ENCODE measurements around the gene STC2.

STC2 gene

DNA sequence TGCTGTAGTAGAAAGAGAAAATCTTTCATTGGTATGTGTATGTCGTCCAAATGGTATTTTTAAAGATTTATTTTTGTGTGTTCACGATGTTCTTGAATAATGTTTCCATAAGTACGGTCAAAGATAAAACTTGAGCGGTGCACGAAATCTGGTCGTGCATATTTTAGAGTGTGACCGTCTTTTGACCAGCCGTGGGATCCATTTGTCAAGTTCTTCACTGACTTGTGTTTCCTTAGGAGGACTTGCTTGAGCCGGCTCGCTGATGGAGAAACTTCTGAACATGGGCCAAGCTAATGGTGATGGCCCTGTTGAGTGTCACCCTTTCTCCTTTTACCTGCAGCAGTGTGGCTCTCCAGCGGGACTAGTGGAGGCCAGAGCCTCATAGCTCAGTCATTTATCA, 11.1 kb upstream of the STC2 start:
- no peaks in the 10 kb centered on the region for H3K9me3 ChIP-seq

DNA sequence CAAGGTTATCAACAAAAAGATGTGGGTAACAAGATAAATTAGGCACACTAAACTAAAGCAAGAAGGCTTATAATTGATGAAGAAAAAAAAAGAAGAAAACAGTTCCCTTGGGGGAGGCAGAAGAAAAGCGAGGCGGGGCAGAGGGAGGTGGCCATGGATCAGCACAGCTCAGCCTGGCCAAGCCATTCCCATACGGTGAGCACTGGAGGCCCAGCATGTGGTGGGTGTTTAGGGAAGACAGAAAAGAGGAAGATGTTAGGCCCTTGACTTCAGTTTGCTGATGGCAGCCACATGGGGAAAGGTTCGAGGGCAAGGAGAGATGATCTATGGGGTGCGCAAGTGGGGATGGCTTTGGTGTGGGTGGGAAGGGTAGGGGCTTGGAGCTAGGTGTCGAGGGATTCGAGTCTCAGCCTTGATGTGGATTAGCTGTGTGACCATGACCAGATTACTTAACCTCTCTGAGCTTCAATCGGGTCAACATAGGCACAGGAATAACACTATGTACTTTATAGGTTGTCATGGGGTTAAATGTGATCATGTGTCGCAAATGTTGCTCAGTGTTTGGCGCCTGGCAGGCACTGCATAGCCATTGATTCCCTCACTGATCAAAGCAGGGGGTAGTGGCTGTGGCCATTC, 10.3 kb upstream of the STC2 start:
- TF ChIP-seq, protein P1, sequence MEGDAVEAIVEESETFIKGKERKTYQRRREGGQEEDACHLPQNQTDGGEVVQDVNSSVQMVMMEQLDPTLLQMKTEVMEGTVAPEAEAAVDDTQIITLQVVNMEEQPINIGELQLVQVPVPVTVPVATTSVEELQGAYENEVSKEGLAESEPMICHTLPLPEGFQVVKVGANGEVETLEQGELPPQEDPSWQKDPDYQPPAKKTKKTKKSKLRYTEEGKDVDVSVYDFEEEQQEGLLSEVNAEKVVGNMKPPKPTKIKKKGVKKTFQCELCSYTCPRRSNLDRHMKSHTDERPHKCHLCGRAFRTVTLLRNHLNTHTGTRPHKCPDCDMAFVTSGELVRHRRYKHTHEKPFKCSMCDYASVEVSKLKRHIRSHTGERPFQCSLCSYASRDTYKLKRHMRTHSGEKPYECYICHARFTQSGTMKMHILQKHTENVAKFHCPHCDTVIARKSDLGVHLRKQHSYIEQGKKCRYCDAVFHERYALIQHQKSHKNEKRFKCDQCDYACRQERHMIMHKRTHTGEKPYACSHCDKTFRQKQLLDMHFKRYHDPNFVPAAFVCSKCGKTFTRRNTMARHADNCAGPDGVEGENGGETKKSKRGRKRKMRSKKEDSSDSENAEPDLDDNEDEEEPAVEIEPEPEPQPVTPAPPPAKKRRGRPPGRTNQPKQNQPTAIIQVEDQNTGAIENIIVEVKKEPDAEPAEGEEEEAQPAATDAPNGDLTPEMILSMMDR (IDR thresholded peaks at IDR 0.05) = no peak
- Histone ChIP-seq H3K4me1 (ENCODE audit: control insufficient read depth in 1 of 2, insufficient read depth in 1 of 2, low read depth in 1 of 2, low read length in 1 of 2) (no peaks in the 10 kb centered on the region), H3K27me3 (peaks cover 56% of the 10 kb centered on the region), H3K27ac (no peak overlapping the region), H3K36me3 (no peaks in the 10 kb centered on the region), H3K9me3 (no peaks in the 10 kb centered on the region), H3K4me3 (ENCODE audit: low read depth in 1 of 2, low read length in 1 of 2) (no peak overlapping the region)

More for the DNA sequence above, 11.1 kb upstream of the STC2 start:
- H3K27ac ChIP-seq = no peak overlapping the region
- H3K4me3 ChIP-seq (ENCODE audit: low read depth in 1 of 2, low read length in 1 of 2) = no peak overlapping the region
- TF ChIP-seq, protein P1 (IDR thresholded peaks at IDR 0.05) = no peak
- H3K36me3 ChIP-seq = no peaks in the 10 kb centered on the region
- no peaks in the 10 kb centered on the region for H3K4me1 ChIP-seq (ENCODE audit: control insufficient read depth in 1 of 2, insufficient read depth in 1 of 2, low read depth in 1 of 2, low read length in 1 of 2)
- H3K27me3 ChIP-seq = peaks cover 48% of the 10 kb centered on the region

DNA sequence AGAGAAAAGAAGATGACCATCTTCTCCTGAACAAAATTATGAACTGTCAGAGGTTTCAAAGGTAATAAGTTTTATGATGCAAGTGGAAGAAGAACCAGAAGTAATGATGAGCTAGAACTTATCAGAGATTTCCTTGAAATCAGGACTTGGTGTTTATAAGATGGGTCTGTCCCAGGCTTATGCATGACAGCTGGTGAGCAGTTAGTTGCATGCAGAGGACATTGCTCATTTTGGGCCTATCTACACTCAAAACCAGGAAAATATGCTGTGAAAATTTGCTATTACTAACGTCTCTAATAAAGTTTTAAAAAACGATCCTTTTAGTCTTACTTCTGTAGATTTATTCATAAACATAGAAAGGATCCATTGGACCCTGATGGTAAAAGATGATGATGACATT, 6.6 kb upstream of the STC2 start:
- Histone ChIP-seq H3K4me3 (ENCODE audit: low read depth in 1 of 2, low read length in 1 of 2) (no peak overlapping the region), H3K27me3 (peaks cover 86% of the 10 kb centered on the region), H3K9me3 (no peaks in the 10 kb centered on the region), H3K4me1 (ENCODE audit: control insufficient read depth in 1 of 2, insufficient read depth in 1 of 2, low read depth in 1 of 2, low read length in 1 of 2) (peaks cover 0 to under 1% of the 10 kb centered on the region in 2 experiments), H3K36me3 (no peaks in the 10 kb centered on the region), H3K27ac (no peak overlapping the region)
- TF ChIP-seq, protein P1 (IDR thresholded peaks at IDR 0.05) = no peak

DNA sequence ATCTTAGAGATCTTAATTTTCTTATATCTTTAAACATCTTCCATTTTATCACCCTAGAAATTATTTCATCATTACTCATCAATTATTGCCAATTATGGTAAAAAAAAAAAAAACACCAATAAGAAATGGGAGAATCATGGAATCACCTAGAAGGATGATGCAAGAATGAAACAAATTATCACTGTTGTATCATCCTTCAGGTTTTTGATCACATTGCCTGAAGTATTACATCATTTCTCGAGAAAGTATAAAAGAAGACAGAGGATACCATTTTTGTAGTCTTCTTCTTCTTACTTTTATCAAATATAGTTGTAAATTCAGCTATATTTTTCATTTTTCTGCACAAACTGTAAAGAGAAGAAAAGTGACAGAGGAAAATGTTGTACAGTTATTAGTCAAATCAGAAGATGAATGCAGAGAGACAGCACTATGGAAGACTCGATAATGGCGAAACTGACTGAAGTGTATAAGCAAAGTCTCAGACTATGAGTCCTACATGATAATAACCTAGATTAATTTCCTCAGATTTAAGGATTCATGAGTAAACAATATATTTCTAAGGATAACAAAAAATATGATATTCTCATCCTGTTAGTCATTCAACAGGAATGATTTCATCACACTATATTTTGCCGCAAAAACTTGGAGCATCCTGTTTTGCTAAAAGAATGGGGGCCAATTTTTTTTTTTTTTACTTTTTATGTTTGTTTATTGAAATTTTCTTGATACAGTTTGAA, 5.9 kb upstream of the STC2 start:
- H3K4me3 ChIP-seq (ENCODE audit: low read depth in 1 of 2, low read length in 1 of 2) = no peak overlapping the region
- H3K9me3 ChIP-seq = no peaks in the 10 kb centered on the region
- no peak overlapping the region for H3K27ac ChIP-seq
- H3K27me3 ChIP-seq = peaks cover 90% of the 10 kb centered on the region
- peaks cover 0 to 7% of the 10 kb centered on the region in 2 experiments for H3K4me1 ChIP-seq (ENCODE audit: control insufficient read depth in 1 of 2, insufficient read depth in 1 of 2, low read depth in 1 of 2, low read length in 1 of 2)
- TF ChIP-seq, protein P1 (IDR thresholded peaks at IDR 0.05) = no peak
- no peaks in the 10 kb centered on the region for H3K36me3 ChIP-seq

DNA sequence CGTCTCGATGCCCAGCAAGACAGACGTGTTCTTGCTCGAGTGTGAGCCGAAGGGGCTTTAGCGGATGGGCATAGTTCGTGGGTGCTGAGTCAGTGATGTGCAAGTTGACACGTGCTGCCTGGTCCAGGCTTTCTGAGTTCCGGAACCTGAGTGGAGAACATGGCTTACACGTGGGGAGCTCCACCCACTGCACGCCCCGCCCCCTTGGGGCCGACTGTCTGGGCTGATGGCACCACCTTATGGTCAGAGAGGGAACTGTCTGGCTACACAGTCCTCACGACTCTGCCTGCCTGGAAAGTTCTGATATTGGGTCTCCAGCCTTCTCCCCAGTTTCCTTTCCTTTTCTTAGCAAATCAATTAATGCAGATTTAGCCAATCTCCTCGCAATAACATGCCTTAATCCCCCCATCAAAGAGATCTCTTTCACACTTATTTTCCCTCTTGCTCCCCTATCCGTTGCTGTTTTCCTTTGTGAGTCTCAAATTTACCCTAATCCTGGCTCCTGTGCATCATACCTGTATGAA, 3.8 kb upstream of the STC2 start:
- Histone ChIP-seq H3K27me3 (peaks cover 97% of the 10 kb centered on the region), H3K27ac (no peak overlapping the region), H3K36me3 (no peaks in the 10 kb centered on the region), H3K4me3 (ENCODE audit: low read depth in 1 of 2, low read length in 1 of 2) (no peak overlapping the region), H3K4me1 (ENCODE audit: control insufficient read depth in 1 of 2, insufficient read depth in 1 of 2, low read depth in 1 of 2, low read length in 1 of 2) (peaks cover 7 to 21% of the 10 kb centered on the region in 2 experiments), H3K9me3 (no peaks in the 10 kb centered on the region)
- TF ChIP-seq, protein P1 (IDR thresholded peaks at IDR 0.05) = peak; percentile 39
